ENCODE measurements around the gene RAP1GAP2.

RAP1GAP2 gene

DNA sequence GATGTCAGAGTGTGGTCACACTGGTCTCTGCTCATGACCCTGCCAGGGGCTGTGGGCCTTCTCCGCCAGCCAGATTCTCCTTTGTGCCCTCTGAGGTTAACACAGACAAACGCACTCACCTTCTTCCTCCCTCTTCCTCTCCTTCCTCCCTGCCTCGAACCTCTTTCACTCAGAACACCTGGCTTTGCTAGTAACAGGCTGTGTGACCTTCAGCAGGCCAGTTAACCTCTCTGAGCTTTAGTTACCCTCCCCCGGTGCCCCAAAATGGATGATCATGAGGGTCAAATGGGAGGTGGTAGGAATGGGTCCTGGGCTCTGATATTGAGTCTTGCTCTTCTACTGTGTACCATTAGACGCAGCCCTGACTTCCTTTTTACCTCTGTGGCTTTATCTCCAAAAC lies 140.1 kb downstream of the RAP1GAP2 start:
- POLR2A ChIA-PET: no interaction called here

DNA sequence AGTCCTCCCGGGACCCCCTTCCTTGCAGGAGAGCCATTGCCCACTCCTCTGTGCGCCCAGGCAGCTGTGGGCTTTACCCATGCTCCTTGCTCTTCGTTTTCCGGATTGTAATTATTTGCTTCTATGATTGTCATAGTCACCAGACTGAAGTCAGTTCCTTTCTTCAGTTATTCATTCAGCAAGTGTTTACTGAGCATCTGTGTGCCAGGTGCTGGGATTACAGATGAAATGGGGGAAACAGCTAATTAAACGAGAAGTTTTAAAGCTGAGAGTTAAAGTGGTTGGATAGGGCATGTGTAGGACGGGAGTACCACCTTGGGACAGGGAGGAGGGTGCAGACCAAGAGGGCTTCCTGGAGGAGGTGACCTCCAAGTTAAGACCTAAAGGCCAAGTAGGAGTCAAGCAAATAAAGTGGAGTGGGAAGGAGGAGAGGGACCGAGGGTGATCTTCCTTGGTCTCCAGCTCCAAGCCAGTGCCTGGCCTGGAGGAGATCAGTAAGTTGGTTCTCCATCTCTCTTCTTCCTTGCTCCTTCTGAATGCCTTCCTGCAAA lies 140.6 kb downstream of the RAP1GAP2 start:
- CTCF ChIA-PET: interaction anchor here (0.6 to 1.9 kb wide), 10 partner anchors 10 to 400 kb away, joined by 3 to 10 read pairs (median 4); no protein-coding TSS in a partner anchor
- no peak overlapping the region for H3K4me3 ChIP-seq (ENCODE audit: low read depth, low read length)
- H3K9me3 ChIP-seq (ENCODE audit: control insufficient read depth, insufficient read depth, low read depth, low read length): no peaks in the 10 kb centered on the region
- no peaks in the 10 kb centered on the region for H3K4me1 ChIP-seq (ENCODE audit: control insufficient read depth, insufficient read depth, low read length)
- H3K27ac ChIP-seq (ENCODE audit: extremely low read depth, low read depth, low read length): no peak overlapping the region
- H3K36me3 ChIP-seq (ENCODE audit: control insufficient read depth in 2 of 2, insufficient read depth in 1 of 2, low read length in 2 of 2): no peaks in the 10 kb centered on the region
- POLR2A ChIA-PET: interaction anchor here (0.6 kb wide), 1 partner anchor 25 kb away, joined by 14 read pairs; no protein-coding TSS in a partner anchor
- TF ChIP-seq, protein P1, sequence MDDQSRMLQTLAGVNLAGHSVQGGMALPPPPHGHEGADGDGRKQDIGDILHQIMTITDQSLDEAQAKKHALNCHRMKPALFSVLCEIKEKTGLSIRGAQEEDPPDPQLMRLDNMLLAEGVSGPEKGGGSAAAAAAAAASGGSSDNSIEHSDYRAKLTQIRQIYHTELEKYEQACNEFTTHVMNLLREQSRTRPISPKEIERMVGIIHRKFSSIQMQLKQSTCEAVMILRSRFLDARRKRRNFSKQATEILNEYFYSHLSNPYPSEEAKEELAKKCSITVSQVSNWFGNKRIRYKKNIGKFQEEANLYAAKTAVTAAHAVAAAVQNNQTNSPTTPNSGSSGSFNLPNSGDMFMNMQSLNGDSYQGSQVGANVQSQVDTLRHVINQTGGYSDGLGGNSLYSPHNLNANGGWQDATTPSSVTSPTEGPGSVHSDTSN (CRISPR knock-in tag; IDR thresholded peaks at IDR 0.05): no peak
- TF ChIP-seq ZNF792 (tag by site-specific recombination; IDR thresholded peaks at IDR 0.05): no peak
- no peak for TF ChIP-seq ZFP69B (tag by site-specific recombination; IDR thresholded peaks at IDR 0.05)
- TF ChIP-seq, protein P2, sequence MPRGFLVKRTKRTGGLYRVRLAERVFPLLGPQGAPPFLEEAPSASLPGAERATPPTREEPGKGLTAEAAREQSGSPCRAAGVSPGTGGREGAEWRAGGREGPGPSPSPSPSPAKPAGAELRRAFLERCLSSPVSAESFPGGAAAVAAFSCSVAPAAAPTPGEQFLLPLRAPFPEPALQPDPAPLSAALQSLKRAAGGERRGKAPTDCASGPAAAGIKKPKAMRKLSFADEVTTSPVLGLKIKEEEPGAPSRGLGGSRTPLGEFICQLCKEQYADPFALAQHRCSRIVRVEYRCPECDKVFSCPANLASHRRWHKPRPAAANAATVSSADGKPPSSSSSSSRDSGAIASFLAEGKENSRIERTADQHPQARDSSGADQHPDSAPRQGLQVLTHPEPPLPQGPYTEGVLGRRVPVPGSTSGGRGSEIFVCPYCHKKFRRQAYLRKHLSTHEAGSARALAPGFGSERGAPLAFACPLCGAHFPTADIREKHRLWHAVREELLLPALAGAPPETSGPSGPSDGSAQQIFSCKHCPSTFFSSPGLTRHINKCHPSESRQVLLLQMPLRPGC (tag by site-specific recombination; IDR thresholded peaks at IDR 0.05): no peak
- TF ChIP-seq, protein P3, sequence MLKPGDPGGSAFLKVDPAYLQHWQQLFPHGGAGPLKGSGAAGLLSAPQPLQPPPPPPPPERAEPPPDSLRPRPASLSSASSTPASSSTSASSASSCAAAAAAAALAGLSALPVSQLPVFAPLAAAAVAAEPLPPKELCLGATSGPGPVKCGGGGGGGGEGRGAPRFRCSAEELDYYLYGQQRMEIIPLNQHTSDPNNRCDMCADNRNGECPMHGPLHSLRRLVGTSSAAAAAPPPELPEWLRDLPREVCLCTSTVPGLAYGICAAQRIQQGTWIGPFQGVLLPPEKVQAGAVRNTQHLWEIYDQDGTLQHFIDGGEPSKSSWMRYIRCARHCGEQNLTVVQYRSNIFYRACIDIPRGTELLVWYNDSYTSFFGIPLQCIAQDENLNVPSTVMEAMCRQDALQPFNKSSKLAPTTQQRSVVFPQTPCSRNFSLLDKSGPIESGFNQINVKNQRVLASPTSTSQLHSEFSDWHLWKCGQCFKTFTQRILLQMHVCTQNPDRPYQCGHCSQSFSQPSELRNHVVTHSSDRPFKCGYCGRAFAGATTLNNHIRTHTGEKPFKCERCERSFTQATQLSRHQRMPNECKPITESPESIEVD (tag by site-specific recombination; IDR thresholded peaks at IDR 0.05): no peak
- TF ChIP-seq ZNF132 (tag by site-specific recombination; IDR thresholded peaks at IDR 0.05; ENCODE audit: borderline replicate concordance): no peak
- no peak for TF ChIP-seq BCL11A (tag by site-specific recombination; IDR thresholded peaks at IDR 0.05; ENCODE audit: low read depth)
- no peak for TF ChIP-seq ZNF311 (tag by site-specific recombination; IDR thresholded peaks at IDR 0.05; ENCODE audit: borderline replicate concordance)
- TF ChIP-seq ZNF354C (tag by site-specific recombination; IDR thresholded peaks at IDR 0.05; ENCODE audit: borderline replicate concordance, low read depth): no peak
- TF ChIP-seq ZNF324 (tag by site-specific recombination; IDR thresholded peaks at IDR 0.05): no peak
- no peak for TF ChIP-seq MEIS1 (CRISPR knock-in tag; IDR thresholded peaks at IDR 0.05; ENCODE audit: borderline replicate concordance)
- no peak for TF ChIP-seq ZSCAN23 (tag by site-specific recombination; IDR thresholded peaks at IDR 0.05)
- TF ChIP-seq ZNF600 (tag by site-specific recombination; IDR thresholded peaks at IDR 0.05): no peak
- TF ChIP-seq, protein P4, sequence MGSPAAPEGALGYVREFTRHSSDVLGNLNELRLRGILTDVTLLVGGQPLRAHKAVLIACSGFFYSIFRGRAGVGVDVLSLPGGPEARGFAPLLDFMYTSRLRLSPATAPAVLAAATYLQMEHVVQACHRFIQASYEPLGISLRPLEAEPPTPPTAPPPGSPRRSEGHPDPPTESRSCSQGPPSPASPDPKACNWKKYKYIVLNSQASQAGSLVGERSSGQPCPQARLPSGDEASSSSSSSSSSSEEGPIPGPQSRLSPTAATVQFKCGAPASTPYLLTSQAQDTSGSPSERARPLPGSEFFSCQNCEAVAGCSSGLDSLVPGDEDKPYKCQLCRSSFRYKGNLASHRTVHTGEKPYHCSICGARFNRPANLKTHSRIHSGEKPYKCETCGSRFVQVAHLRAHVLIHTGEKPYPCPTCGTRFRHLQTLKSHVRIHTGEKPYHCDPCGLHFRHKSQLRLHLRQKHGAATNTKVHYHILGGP (tag by site-specific recombination; IDR thresholded peaks at IDR 0.05): no peak
- TF ChIP-seq, protein P5, sequence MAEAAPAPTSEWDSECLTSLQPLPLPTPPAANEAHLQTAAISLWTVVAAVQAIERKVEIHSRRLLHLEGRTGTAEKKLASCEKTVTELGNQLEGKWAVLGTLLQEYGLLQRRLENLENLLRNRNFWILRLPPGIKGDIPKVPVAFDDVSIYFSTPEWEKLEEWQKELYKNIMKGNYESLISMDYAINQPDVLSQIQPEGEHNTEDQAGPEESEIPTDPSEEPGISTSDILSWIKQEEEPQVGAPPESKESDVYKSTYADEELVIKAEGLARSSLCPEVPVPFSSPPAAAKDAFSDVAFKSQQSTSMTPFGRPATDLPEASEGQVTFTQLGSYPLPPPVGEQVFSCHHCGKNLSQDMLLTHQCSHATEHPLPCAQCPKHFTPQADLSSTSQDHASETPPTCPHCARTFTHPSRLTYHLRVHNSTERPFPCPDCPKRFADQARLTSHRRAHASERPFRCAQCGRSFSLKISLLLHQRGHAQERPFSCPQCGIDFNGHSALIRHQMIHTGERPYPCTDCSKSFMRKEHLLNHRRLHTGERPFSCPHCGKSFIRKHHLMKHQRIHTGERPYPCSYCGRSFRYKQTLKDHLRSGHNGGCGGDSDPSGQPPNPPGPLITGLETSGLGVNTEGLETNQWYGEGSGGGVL (tag by site-specific recombination; IDR thresholded peaks at IDR 0.05): no peak

More for the DNA sequence above, 140.1 kb downstream of the RAP1GAP2 start:
- no peaks in the 10 kb centered on the region for H3K4me1 ChIP-seq (ENCODE audit: control insufficient read depth, insufficient read depth, low read length)
- no peak overlapping the region for H3K27ac ChIP-seq (ENCODE audit: extremely low read depth, low read depth, low read length)
- CTCF ChIA-PET: interaction anchor here (0.5 to 1.9 kb wide), 4 partner anchors 10 to 76 kb away, joined by 3 to 10 read pairs (median 4); no protein-coding TSS in a partner anchor
- no peak overlapping the region for H3K4me3 ChIP-seq (ENCODE audit: low read depth, low read length)
- TF ChIP-seq ZNF16 (tag by site-specific recombination; IDR thresholded peaks at IDR 0.05; ENCODE audit: low read depth) (no peak), MEIS1 (CRISPR knock-in tag; IDR thresholded peaks at IDR 0.05; ENCODE audit: borderline replicate concordance) (no peak), ZNF132 (tag by site-specific recombination; IDR thresholded peaks at IDR 0.05; ENCODE audit: borderline replicate concordance) (no peak), ZNF19 (tag by site-specific recombination; IDR thresholded peaks at IDR 0.05; ENCODE audit: low read depth) (no peak), ZNF529 (tag by site-specific recombination; IDR thresholded peaks at IDR 0.05; ENCODE audit: insufficient replicate concordance) (no peak), SP7 (tag by site-specific recombination; IDR thresholded peaks at IDR 0.05) (no peak), ZNF530 (tag by site-specific recombination; IDR thresholded peaks at IDR 0.05; ENCODE audit: low read depth) (no peak), ZNF114 (tag by site-specific recombination; IDR thresholded peaks at IDR 0.05) (no peak), HOXA7 (CRISPR knock-in tag; IDR thresholded peaks at IDR 0.05; ENCODE audit: borderline replicate concordance) (no peak), ZNF791 (tag by site-specific recombination; IDR thresholded peaks at IDR 0.05) (no peak), ZNF174 (tag by site-specific recombination; IDR thresholded peaks at IDR 0.05) (no peak), KLF16 (tag by site-specific recombination; IDR thresholded peaks at IDR 0.05) (no peak), ZNF549 (tag by site-specific recombination; IDR thresholded peaks at IDR 0.05) (no peak)
- TF ChIP-seq, protein P6, sequence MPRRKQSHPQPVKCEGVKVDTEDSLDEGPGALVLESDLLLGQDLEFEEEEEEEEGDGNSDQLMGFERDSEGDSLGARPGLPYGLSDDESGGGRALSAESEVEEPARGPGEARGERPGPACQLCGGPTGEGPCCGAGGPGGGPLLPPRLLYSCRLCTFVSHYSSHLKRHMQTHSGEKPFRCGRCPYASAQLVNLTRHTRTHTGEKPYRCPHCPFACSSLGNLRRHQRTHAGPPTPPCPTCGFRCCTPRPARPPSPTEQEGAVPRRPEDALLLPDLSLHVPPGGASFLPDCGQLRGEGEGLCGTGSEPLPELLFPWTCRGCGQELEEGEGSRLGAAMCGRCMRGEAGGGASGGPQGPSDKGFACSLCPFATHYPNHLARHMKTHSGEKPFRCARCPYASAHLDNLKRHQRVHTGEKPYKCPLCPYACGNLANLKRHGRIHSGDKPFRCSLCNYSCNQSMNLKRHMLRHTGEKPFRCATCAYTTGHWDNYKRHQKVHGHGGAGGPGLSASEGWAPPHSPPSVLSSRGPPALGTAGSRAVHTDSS (tag by site-specific recombination; IDR thresholded peaks at IDR 0.05): no peak
- TF ChIP-seq, protein P7, sequence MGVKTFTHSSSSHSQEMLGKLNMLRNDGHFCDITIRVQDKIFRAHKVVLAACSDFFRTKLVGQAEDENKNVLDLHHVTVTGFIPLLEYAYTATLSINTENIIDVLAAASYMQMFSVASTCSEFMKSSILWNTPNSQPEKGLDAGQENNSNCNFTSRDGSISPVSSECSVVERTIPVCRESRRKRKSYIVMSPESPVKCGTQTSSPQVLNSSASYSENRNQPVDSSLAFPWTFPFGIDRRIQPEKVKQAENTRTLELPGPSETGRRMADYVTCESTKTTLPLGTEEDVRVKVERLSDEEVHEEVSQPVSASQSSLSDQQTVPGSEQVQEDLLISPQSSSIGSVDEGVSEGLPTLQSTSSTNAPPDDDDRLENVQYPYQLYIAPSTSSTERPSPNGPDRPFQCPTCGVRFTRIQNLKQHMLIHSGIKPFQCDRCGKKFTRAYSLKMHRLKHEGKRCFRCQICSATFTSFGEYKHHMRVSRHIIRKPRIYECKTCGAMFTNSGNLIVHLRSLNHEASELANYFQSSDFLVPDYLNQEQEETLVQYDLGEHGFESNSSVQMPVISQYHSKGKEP (tag by site-specific recombination; IDR thresholded peaks at IDR 0.05): no peak
- H3K36me3 ChIP-seq (ENCODE audit: control insufficient read depth in 2 of 2, insufficient read depth in 1 of 2, low read length in 2 of 2): no peaks in the 10 kb centered on the region
- H3K9me3 ChIP-seq (ENCODE audit: control insufficient read depth, insufficient read depth, low read depth, low read length): no peaks in the 10 kb centered on the region
